Femur (tissue), 1 donor: ENCODE data around the gene DENND1A.
"Not testable (repeated sequence)": the region's sequence is repeated elsewhere in the genome, so short reads cannot be mapped to it uniquely, and the experiment has no call there.

Experiments used
- DNase-seq: peaks from one replicate; pipeline ENCODE4 v3.0.0-alpha.2; 2017

DENND1A gene

GRCh38 chr9:123450098-123450770 lies 479.7 kb downstream of the DENND1A start:
- no peak for DNase-seq

- DNase-seq, result no peak
Observed at GRCh38 chr9:123447934-123448646, 481.8 kb downstream of the DENND1A start.

- no peak for DNase-seq
Observed at GRCh38 chr9:123445981-123446610, 483.8 kb downstream of the DENND1A start.

GRCh38 chr9:123445116-123445515 lies 484.8 kb downstream of the DENND1A start:
- no peak for DNase-seq

GRCh38 chr9:123441769-123442168 lies 488.2 kb downstream of the DENND1A start:
- DNase-seq, result no peak

GRCh38 chr9:123440256-123440655 lies 489.7 kb downstream of the DENND1A start:
- no peak for DNase-seq

GRCh38 chr9:123438821-123439220 lies 491.1 kb downstream of the DENND1A start:
- no peak for DNase-seq

- no peak for DNase-seq
Observed at GRCh38 chr9:123438321-123438720, 491.6 kb downstream of the DENND1A start.

- no peak for DNase-seq
Observed at GRCh38 chr9:123437201-123437600, 492.7 kb downstream of the DENND1A start.

- no peak for DNase-seq
Observed at GRCh38 chr9:123435471-123435870, 494.5 kb downstream of the DENND1A start.

- no peak for DNase-seq
Observed at GRCh38 chr9:123434619-123435240, 495.2 kb downstream of the DENND1A start.

GRCh38 chr9:123432331-123433236 lies 497.3 kb downstream of the DENND1A start:
- no peak for DNase-seq

GRCh38 chr9:123431581-123431980 lies 498.3 kb downstream of the DENND1A start:
- DNase-seq, result no peak

- DNase-seq, result not testable (repeated sequence)
Observed at GRCh38 chr9:123428450-123428849, 501.5 kb downstream of the DENND1A start.

GRCh38 chr9:123426406-123426805 lies 503.5 kb downstream of the DENND1A start:
- DNase-seq, result no peak

- no peak for DNase-seq
Observed at GRCh38 chr9:123425836-123426365, 504.0 kb downstream of the DENND1A start.

GRCh38 chr9:123425261-123425821 lies 504.6 kb downstream of the DENND1A start:
- DNase-seq, result no peak

- DNase-seq, result no peak
Observed at GRCh38 chr9:123424552-123425225, 505.2 kb downstream of the DENND1A start.

GRCh38 chr9:123424131-123424530 lies 505.8 kb downstream of the DENND1A start:
- DNase-seq, result no peak

GRCh38 chr9:123423311-123423640 lies 506.6 kb downstream of the DENND1A start:
- no peak for DNase-seq

GRCh38 chr9:123422635-123423310 lies 507.2 kb downstream of the DENND1A start:
- no peak for DNase-seq
